PC-3 (cell line): Measurements from ENCODE around the gene TSHZ3.

Source experiments
- EZH2 ChIP-seq: fragments of 300-600 bp; sonication (generic); IDR thresholded peaks from one replicate; pipeline ENCODE4 v1.6.1; 2017; ENCODE audit warnings: antibody characterized with exemption, mild to moderate bottlenecking, low read length; ENCODE audit not compliant: unreplicated experiment
- TF ChIP-seq, protein P1 (sequence below): fragments of 300-600 bp; sonication (generic); conservative IDR thresholded peaks from 2 replicates; pipeline ENCODE4 v1.5.1; 2017; ENCODE audit warnings: antibody characterized with exemption, low read depth, mild to moderate bottlenecking, low read length

- TF ChIP-seq, protein P1, sequence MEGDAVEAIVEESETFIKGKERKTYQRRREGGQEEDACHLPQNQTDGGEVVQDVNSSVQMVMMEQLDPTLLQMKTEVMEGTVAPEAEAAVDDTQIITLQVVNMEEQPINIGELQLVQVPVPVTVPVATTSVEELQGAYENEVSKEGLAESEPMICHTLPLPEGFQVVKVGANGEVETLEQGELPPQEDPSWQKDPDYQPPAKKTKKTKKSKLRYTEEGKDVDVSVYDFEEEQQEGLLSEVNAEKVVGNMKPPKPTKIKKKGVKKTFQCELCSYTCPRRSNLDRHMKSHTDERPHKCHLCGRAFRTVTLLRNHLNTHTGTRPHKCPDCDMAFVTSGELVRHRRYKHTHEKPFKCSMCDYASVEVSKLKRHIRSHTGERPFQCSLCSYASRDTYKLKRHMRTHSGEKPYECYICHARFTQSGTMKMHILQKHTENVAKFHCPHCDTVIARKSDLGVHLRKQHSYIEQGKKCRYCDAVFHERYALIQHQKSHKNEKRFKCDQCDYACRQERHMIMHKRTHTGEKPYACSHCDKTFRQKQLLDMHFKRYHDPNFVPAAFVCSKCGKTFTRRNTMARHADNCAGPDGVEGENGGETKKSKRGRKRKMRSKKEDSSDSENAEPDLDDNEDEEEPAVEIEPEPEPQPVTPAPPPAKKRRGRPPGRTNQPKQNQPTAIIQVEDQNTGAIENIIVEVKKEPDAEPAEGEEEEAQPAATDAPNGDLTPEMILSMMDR = no peak
- no peak for TF ChIP-seq EZH2
These were observed 74.8 kb downstream of the TSHZ3 start for GRCh38 chr19:31274251-31275067.
